Endometrial microvascular endothelial cells (primary cell): ENCODE measurements around the gene CENPQ. TPM values are rescaled to one million over a fixed set of nuclear protein-coding genes. Genes with fewer than 3 reads are reported as not detected.

Experiments
- in situ Hi-C: cut with HindIII; loops from 2 replicates; pipeline ENCODE4 v1.10.0; 2017; ENCODE audit warnings: low sequenced_read_pairs, low pct_unique_long_range_greater_than_20kb; ENCODE audit errors: inconsistent ontology term
- total RNA-seq: library from RNA; depleted of rRNA; stranded (reverse); fragments of >200 nt; gene quantifications from one replicate; pipeline ENCODE4 v1.2.3, GENCODE V29; 2015; ENCODE audit errors: inconsistent ontology term

Gene CENPQ
- total RNA-seq, 1 donor from 2014 or later = 4.1 TPM

GRCh38 chr6:49530141-49530776 is 67.1 kb downstream of the CENPQ start:
- in situ Hi-C loops = no loop called here

GRCh38 chr6:49531774-49532569 is 68.8 kb downstream of the CENPQ start:
- in situ Hi-C loops = no loop called here

GRCh38 chr6:49535795-49536194 is 72.6 kb downstream of the CENPQ start:
- in situ Hi-C loops = no loop called here

- in situ Hi-C loops = no loop called here
These were observed 75.9 kb downstream of the CENPQ start for GRCh38 chr6:49539102-49539501.

- in situ Hi-C loops = no loop called here
These were observed 77.4 kb downstream of the CENPQ start for GRCh38 chr6:49540614-49541013.

- in situ Hi-C loops = no loop called here
These were observed 78.1 kb downstream of the CENPQ start for GRCh38 chr6:49541210-49541724.

- in situ Hi-C loops = no loop called here
These were observed 78.8 kb downstream of the CENPQ start for GRCh38 chr6:49541936-49542335.

Other genes with a start within 250 kb of the CENPQ start
- gene MMUT, start 117 bp upstream of the CENPQ start, total RNA-seq = 9.9 TPM
- not detected for gene GLYATL3, start 36.6 kb downstream of the CENPQ start, total RNA-seq
- gene C6orf141, start 87.3 kb downstream of the CENPQ start, total RNA-seq = 3.6 TPM
- gene RHAG, start 173.5 kb downstream of the CENPQ start, total RNA-seq = not detected